22Rv1 (cell line): ENCODE measurements around the gene CACNA2D4.

Experiments
- ZFX ChIP-seq: fragments of 450-650 bp; IDR thresholded peaks from 2 replicates; pipeline ENCODE4 v1.6.1; 2017; ENCODE audit warnings: antibody characterized with exemption, borderline replicate concordance
- TF ChIP-seq, protein P1 (sequence below): fragments of 450-650 bp; IDR thresholded peaks from 2 replicates; pipeline ENCODE4 v1.5.1; 2017; ENCODE audit warnings: mild to moderate bottlenecking

DNA sequence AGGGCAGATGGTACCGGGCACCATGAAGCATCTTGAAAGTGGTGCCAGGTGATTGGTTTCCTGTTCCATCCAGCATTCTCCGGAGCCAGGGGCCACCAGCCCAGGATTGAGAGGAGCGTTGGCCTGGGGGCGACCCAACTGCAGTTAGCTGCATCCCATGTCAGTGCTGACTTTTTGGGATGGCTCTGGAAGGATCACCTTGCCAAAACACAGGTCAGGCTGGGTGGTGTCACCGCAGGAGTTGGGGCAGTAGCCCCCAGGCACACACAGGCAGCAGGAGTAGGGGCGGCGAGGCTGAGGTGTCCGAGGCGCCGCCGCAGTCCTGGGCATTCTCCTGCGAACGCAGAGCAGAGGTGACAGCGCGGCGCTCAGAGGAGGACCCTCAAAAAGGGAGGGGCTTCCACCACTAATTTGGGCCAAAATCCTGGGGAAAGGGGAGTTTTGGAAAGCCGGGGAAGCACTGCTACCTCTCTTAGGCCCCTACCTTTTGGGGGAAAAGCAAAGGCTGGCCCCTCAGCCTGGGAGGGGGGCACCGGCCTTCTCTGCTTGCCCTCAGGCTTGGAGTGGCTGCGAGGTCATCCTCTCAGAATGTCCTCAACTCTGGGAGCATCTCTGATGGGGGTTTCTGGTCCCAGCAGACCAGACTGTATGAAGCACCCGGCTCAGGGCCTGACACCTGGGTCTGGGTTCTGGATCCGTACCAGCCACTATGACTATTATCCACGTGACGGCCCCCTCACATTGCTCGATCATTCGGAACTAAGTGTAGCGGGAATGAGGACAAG lies 124.8 kb downstream of the CACNA2D4 start:
- TF ChIP-seq, protein P1, sequence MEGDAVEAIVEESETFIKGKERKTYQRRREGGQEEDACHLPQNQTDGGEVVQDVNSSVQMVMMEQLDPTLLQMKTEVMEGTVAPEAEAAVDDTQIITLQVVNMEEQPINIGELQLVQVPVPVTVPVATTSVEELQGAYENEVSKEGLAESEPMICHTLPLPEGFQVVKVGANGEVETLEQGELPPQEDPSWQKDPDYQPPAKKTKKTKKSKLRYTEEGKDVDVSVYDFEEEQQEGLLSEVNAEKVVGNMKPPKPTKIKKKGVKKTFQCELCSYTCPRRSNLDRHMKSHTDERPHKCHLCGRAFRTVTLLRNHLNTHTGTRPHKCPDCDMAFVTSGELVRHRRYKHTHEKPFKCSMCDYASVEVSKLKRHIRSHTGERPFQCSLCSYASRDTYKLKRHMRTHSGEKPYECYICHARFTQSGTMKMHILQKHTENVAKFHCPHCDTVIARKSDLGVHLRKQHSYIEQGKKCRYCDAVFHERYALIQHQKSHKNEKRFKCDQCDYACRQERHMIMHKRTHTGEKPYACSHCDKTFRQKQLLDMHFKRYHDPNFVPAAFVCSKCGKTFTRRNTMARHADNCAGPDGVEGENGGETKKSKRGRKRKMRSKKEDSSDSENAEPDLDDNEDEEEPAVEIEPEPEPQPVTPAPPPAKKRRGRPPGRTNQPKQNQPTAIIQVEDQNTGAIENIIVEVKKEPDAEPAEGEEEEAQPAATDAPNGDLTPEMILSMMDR, result no peak
- TF ChIP-seq ZFX, result no peak
